ENCODE results near the gene LAMTOR2. TPM values are rescaled to one million over a fixed set of nuclear protein-coding genes. Genes with fewer than 3 reads are reported as not detected.

LAMTOR2 gene
- total RNA-seq (2011; cell fraction: chromatin; rRNA removed; ENCODE audit: low replicate concordance): 9.0 and 18.3 TPM in 2 replicates
- 19.3 and 22.5 TPM in 2 replicates for total RNA-seq (2011; cell fraction: nucleolus; rRNA removed)
- total RNA-seq (2011; cell fraction: nucleoplasm; rRNA removed): 16.0 and 16.2 TPM in 2 replicates
- total RNA-seq (2014; rRNA removed) (92.7 and 98.7 TPM in 2 replicates), total RNA-seq (2014; rRNA removed; fragmentation: Illumina TruSeq; extraction: Trizol) (28.6 and 43.2 TPM in 2 replicates), total RNA-seq (2015; rRNA removed; fragmentation: Illumina TruSeq; extraction: Trizol) (69.3 and 74.6 TPM in 2 replicates), total RNA-seq (2021) (59.2 and 66.6 TPM in 2 replicates), polyA plus RNA-seq (2011; rRNA removed) (39.0 and 62.8 TPM in 2 replicates), polyA plus RNA-seq (2014; fragmentation: Illumina TruSeq; extraction: Trizol) (64.0 and 81.6 TPM in 2 replicates), polyA plus RNA-seq (2014; fragmentation: Nextera tagmentation; extraction: Ambion mirVana) (100 to 1,000 TPM; 157 to 161 TPM), polyA plus RNA-seq (2014; rRNA removed) (88.8 and 91.0 TPM in 2 replicates), polyA minus RNA-seq (2011; rRNA and poly(A)+ RNA removed) (19.4 and 21.7 TPM in 2 replicates), Bru-seq, nascent RNA (percentile 76 among the genes with signal in this experiment), BruChase-seq, experiment 1, labeled RNA remaining after a 2-hour chase (percentile 75 among the genes with signal in this experiment), BruChase-seq, experiment 2, labeled RNA remaining after a 6-hour chase (percentile 76 among the genes with signal in this experiment)
- 100 and 125 TPM in 2 replicates for polyA plus RNA-seq (2011; cell fraction: cytosol; rRNA removed)
- polyA plus RNA-seq (2011; cell fraction: nucleus; rRNA removed): 37.5 and 38.3 TPM in 2 replicates
- polyA plus RNA-seq (2012): 84.9 and 94.8 TPM in 2 replicates
- 15.4 and 23.8 TPM in 2 replicates for polyA minus RNA-seq (2011; cell fraction: cytosol; rRNA and poly(A)+ RNA removed)
- polyA minus RNA-seq (2011; cell fraction: nucleus; rRNA and poly(A)+ RNA removed): 9.3 and 18.7 TPM in 2 replicates
- long read RNA-seq, experiment 1, transcript LAMTOR2-205 (3 exons, 623 nt): minor isoform, 5 of 112 reads
- long read RNA-seq, experiment 1, transcript LAMTOR2-203 (4 exons, 655 nt): major isoform, 89 of 112 reads
- long read RNA-seq, experiment 1, partial matches to known transcripts: 11 of 112 reads
- long read RNA-seq, experiment 1, other reads (novel, unspliced or antisense): 4 of 112 reads
- long read RNA-seq, experiment 2, transcript LAMTOR2-203 (4 exons, 655 nt): major isoform, 61 of 69 reads
- long read RNA-seq, experiment 2, partial matches to known transcripts: 0 of 69 reads
- long read RNA-seq, experiment 2, other reads (novel, unspliced or antisense): 0 of 69 reads
- long read RNA-seq, experiment 3, transcript LAMTOR2-203 (4 exons, 655 nt): major isoform, 54 of 62 reads
- long read RNA-seq, experiment 3, partial matches to known transcripts: 1 of 62 reads
- long read RNA-seq, experiment 3, other reads (novel, unspliced or antisense): 4 of 62 reads

DNA sequence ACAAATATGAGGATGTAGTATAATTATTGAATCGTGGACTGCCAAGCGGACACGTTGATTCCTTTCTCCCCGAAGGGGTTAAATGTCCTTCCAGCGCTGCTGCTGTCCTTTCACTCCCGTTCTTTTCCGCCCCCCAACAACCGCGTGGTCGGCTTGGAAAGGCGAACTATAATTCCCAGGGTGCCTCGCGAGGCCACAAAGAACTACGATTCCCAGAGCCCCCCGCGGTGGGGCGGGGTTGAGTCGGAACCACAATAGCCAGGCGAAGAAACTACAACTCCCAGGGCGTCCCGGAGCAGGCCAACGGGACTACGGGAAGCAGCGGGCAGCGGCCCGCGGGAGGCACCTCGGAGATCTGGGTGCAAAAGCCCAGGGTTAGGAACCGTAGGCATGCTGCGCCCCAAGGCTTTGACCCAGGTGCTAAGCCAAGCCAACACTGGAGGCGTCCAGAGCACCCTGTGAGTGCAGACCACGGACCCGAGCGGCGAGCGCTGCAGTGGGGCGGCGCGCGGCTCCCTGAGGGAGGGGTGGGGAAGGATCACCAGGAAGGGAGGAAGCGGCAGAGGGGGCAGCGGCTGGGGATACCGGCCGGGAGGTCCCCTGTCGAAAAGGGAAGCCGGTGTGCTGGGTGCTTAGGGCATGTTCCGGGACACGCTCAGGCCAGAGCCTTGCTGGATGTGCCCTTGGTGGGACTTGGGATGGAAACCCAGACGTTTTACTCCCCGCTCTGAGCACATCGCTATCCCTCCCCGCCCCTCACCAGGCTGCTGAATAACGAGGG is at the start of gene LAMTOR2:
LAMTOR2 (plus strand) TSS at position 283 of the 781 bp plus-strand sequence; CDS start at position 391, 108 bp downstream.
- H3K4me2 ChIP-seq (ENCODE audit: insufficient read depth, low read length): peak within 1 kb of the TSS; percentile 98
- DNase-seq (ENCODE audit: extremely low read depth in 1 of 4, low spot score in 3 of 4) (peak; percentile 81 to 99 (median 89)), FAIRE-seq (peak; percentile 99), ATAC-seq (peak; percentile 87)
- H3K27ac ChIP-seq (ENCODE audit: extremely low read depth, low read depth, low read length): peak within 1 kb of the TSS; percentile 98
- H2AFZ ChIP-seq (ENCODE audit: low read depth, low read length): peak within 1 kb of the TSS; percentile 95
- peaks cover 40% of the 10 kb centered on the region; the same call in 2 of the 3 replicates for H3K36me3 ChIP-seq (ENCODE audit: control insufficient read depth, insufficient read depth, low read length)
- H3K4me3 ChIP-seq: peak within 1 kb of the TSS; percentile 64
- WGBS (ENCODE audit: insufficient coverage, low coverage, missing lambda C conversion rate): under 1% methylated on average over 47 of the region's 53 CpGs
- CTCF ChIA-PET (ENCODE audit: low intra/inter-chr PET ratio): interaction anchor here (1.1 kb wide), 1 partner anchor 10 kb away, joined by 4 read pairs; no protein-coding TSS in a partner anchor
- H4K20me1 ChIP-seq (replicated peaks; ENCODE audit: control insufficient read depth, insufficient read depth, low read length): no peaks in the 10 kb centered on the region
- no peaks in the 10 kb centered on the region for H3K9me3 ChIP-seq (replicated peaks; ENCODE audit: control insufficient read depth, insufficient read depth, low read depth, low read length)
- peaks cover 41% of the 10 kb centered on the region for H3K79me2 ChIP-seq (ENCODE audit: control insufficient read depth, insufficient read depth, low read length)
- in situ Hi-C loops (cut with MboI) (no loop called here), intact Hi-C loops (cut with micrococcal nuclease) (loop anchor here (5.0 kb wide), 2 partner anchors 72 to 117 kb away; no protein-coding TSS in a partner anchor)
- peaks cover 16 to 23% of the 10 kb centered on the region in 2 experiments; a peak in 4 of 5 replicates for H3K4me1 ChIP-seq (replicated peaks in 1 of 2; ENCODE audit: control insufficient read depth in 2 of 2, insufficient read depth in 2 of 2, low read length in 2 of 2)
- no TSS peak for BruUV-seq (replicated peaks)
- H3K27me3 ChIP-seq (ENCODE audit: control insufficient read depth in 2 of 2, insufficient read depth in 2 of 2, low read length in 2 of 2): no peaks in the 10 kb centered on the region
- no peaks in the 10 kb centered on the region for H3K9me1 ChIP-seq (ENCODE audit: control insufficient read depth, insufficient read depth, low read length)
- POLR2A ChIA-PET: interaction anchor here (0.8 to 1.1 kb wide), 2 partner anchors 17 to 121 kb away, joined by 3 read pairs; partner anchors contain the start of gene KHDC4
- H3K9ac ChIP-seq (ENCODE audit: insufficient read depth in 1 of 2, low read depth in 2 of 2, low read length in 2 of 2): peak within 1 kb of the TSS; percentile 93 to 96
- TF ChIP-seq SETDB1 (IDR thresholded peaks at IDR 0.05; ENCODE audit: low read length) (no peak), L3MBTL2 (IDR thresholded peaks at IDR 0.05) (peak; percentile 88), ZNF445 (CRISPR knock-in tag; IDR thresholded peaks at IDR 0.05; ENCODE audit: low read depth) (no peak), NFIC (IDR thresholded peaks at IDR 0.05) (0 out of 2 replicates have a peak, but pooled peaks have one; percentile 19), MAZ (CRISPR knock-in tag; conservative IDR thresholded peaks at IDR 0.05 in 1 of 2, IDR thresholded peaks at IDR 0.05 in 1 of 2) (peak; percentile 93 to 95), ZNF347 (CRISPR knock-in tag; IDR thresholded peaks at IDR 0.05; ENCODE audit: low read depth) (no peak), KAT2B (IDR thresholded peaks at IDR 0.05; ENCODE audit: low read depth, low read length) (no peak), RBM17 (IDR thresholded peaks at IDR 0.05; ENCODE audit: borderline replicate concordance, low read depth, low read length) (no peak), FIP1L1 (IDR thresholded peaks at IDR 0.05; ENCODE audit: low read depth, low read length, poor library complexity, severe bottlenecking) (no peak), ZC3H4 (CRISPR knock-in tag; IDR thresholded peaks at IDR 0.05; ENCODE audit: borderline replicate concordance) (no peak), ARID3B (CRISPR knock-in tag; IDR thresholded peaks at IDR 0.05; ENCODE audit: borderline replicate concordance) (no peak), HIVEP1 (CRISPR knock-in tag; IDR thresholded peaks at IDR 0.05) (no peak), ZNF830 (CRISPR knock-in tag; IDR thresholded peaks at IDR 0.05) (no peak), POLR2AphosphoS5 (IDR thresholded peaks at IDR 0.05; ENCODE audit: control insufficient read depth, insufficient read depth, low read depth, low read length) (peak; percentile 59), NCOA2 (IDR thresholded peaks at IDR 0.05; ENCODE audit: partially characterized antibody in 2 of 2) (no peak)
